Calu3 (cell line): Measurements from ENCODE around the gene FRMD4B. TPM values are rescaled to one million over a fixed set of nuclear protein-coding genes. Genes with fewer than 3 reads are reported as not detected.

ENCODE experiments used
- BruUV-seq: library from RNA; stranded (reverse); fragments of 400-500 nt; replicated peaks from 2 replicates; lab custom pipeline; 2021; lab: Mats Ljungman, UMichigan
- CTCF ChIA-PET: fragments of 300-600 bp; sonication (Branson Sonifier 250); formaldehyde crosslinking; loops from one replicate; lab custom pipeline; 2022; ENCODE audit warnings: antibody characterized with exemption; lab: Charles Lee
- DNase-seq: peaks from one replicate; pipeline ENCODE4 v3.0.0; 2022
- H3K27ac Mint-ChIP-seq: one replicate; pipeline ENCODE4 v1.8.0; 2022; ENCODE audit warnings: mixed read lengths; ENCODE audit not compliant: unreplicated experiment
- H3K27me3 Mint-ChIP-seq: one replicate; pipeline ENCODE4 v1.8.0; 2022; ENCODE audit warnings: mixed read lengths; ENCODE audit not compliant: unreplicated experiment
- H3K36me3 Mint-ChIP-seq: one replicate; pipeline ENCODE4 v1.8.0; 2022; ENCODE audit warnings: mild to moderate bottlenecking, moderate library complexity, mixed read lengths; ENCODE audit not compliant: insufficient read depth, unreplicated experiment
- H3K4me1 Mint-ChIP-seq: one replicate; pipeline ENCODE4 v1.8.0; 2022; ENCODE audit warnings: mild to moderate bottlenecking, low read depth, mixed read lengths; ENCODE audit not compliant: unreplicated experiment
- H3K4me3 Mint-ChIP-seq: one replicate; pipeline ENCODE4 v1.8.0; 2022; ENCODE audit warnings: mild to moderate bottlenecking, low read depth, moderate library complexity, mixed read lengths; ENCODE audit not compliant: unreplicated experiment
- H3K9me3 Mint-ChIP-seq: one replicate; pipeline ENCODE4 v1.8.0; 2022; ENCODE audit warnings: low read depth, mixed read lengths; ENCODE audit not compliant: unreplicated experiment
- CTCF ChIP-seq: fragments of 200-600 bp; IDR thresholded peaks from one replicate; pipeline ENCODE4 v1.8.0; 2022; ENCODE audit warnings: antibody characterized with exemption; ENCODE audit not compliant: unreplicated experiment
- intact Hi-C: fragments of 100-400 bp; cut with micrococcal nuclease; formaldehyde crosslinking; loops from one replicate; pipeline ENCODE4 v1.10.0; 2022; ENCODE audit not compliant: unreplicated experiment
- total RNA-seq: library from RNA; stranded (reverse); gene quantifications from 2 replicates; pipeline ENCODE4 v1.2.3, GENCODE V29; 2022

Gene FRMD4B
- total RNA-seq, 1 experiment from 2014 or later, result 16.7 TPM

- no peak for DNase-seq
- peaks cover 9% of the 10 kb centered on the region for H3K4me1 Mint-ChIP-seq
- H3K36me3 Mint-ChIP-seq, result no peaks in the 10 kb centered on the region
- no peak for TF ChIP-seq CTCF
- H3K9me3 Mint-ChIP-seq, result no peaks in the 10 kb centered on the region
- no peak overlapping the region for H3K27ac Mint-ChIP-seq
- CTCF ChIA-PET, result interaction anchor here (0.6 to 1.8 kb wide), 8 partner anchors 8 to 339 kb away, joined by 3 to 7 read pairs (median 3); partner anchors contain the start of gene FRMD4B
- intact Hi-C loops, result loop anchor here (5.0 kb wide), 1 partner anchor 248 kb away; no protein-coding TSS in a partner anchor
- H3K27me3 Mint-ChIP-seq, result no peaks in the 10 kb centered on the region
- H3K4me3 Mint-ChIP-seq, result no peak overlapping the region
- BruUV-seq, result no TSS peak
These were observed 23.9 kb upstream of the FRMD4B start for GRCh38 chr3:69409831-69410230.

GRCh38 chr3:69409011-69409410 lies 23.1 kb upstream of the FRMD4B start:
- no TSS peak for BruUV-seq
- H3K9me3 Mint-ChIP-seq, result no peaks in the 10 kb centered on the region
- H3K27ac Mint-ChIP-seq, result no peak overlapping the region
- peaks cover 9% of the 10 kb centered on the region for H3K4me1 Mint-ChIP-seq
- no peaks in the 10 kb centered on the region for H3K27me3 Mint-ChIP-seq
- H3K36me3 Mint-ChIP-seq, result no peaks in the 10 kb centered on the region
- no peak for TF ChIP-seq CTCF
- no peak for DNase-seq
- CTCF ChIA-PET, result interaction anchor here (1.8 kb wide), 2 partner anchors 99 to 247 kb away, joined by 5 read pairs; no protein-coding TSS in a partner anchor
- no peak overlapping the region for H3K4me3 Mint-ChIP-seq
- intact Hi-C loops, result no loop called here

GRCh38 chr3:69408542-69408941 lies 22.7 kb upstream of the FRMD4B start:
- Mint-ChIP-seq H3K4me3 (no peak overlapping the region), H3K4me1 (peaks cover 9% of the 10 kb centered on the region), H3K36me3 (peaks cover 4% of the 10 kb centered on the region), H3K27ac (no peak overlapping the region), H3K27me3 (no peaks in the 10 kb centered on the region), H3K9me3 (no peaks in the 10 kb centered on the region)
- no peak for DNase-seq
- CTCF ChIA-PET, result interaction anchor here (1.8 kb wide), 1 partner anchor 247 kb away, joined by 5 read pairs; no protein-coding TSS in a partner anchor
- intact Hi-C loops, result no loop called here
- BruUV-seq, result no TSS peak
- TF ChIP-seq CTCF, result no peak

GRCh38 chr3:69407908-69408307 lies 22.0 kb upstream of the FRMD4B start:
- intact Hi-C loops, result no loop called here
- no TSS peak for BruUV-seq
- H3K27me3 Mint-ChIP-seq, result no peaks in the 10 kb centered on the region
- no peak overlapping the region for H3K4me3 Mint-ChIP-seq
- DNase-seq, result no peak
- peaks cover 7% of the 10 kb centered on the region for H3K36me3 Mint-ChIP-seq
- CTCF ChIA-PET, result no interaction called here
- TF ChIP-seq CTCF, result no peak
- peaks cover 9% of the 10 kb centered on the region for H3K4me1 Mint-ChIP-seq
- no peaks in the 10 kb centered on the region for H3K9me3 Mint-ChIP-seq
- H3K27ac Mint-ChIP-seq, result no peak overlapping the region
